Glutamatergic neuron (in vitro differentiated cells): ENCODE results near the gene ANKRD12. TPM values are rescaled to one million over a fixed set of nuclear protein-coding genes. Genes with fewer than 3 reads are reported as not detected.
"Not testable (repeated sequence)": the region's sequence is repeated elsewhere in the genome, so short reads cannot be mapped to it uniquely, and the experiment has no call there.

Source experiments
- DNase-seq: peaks from one replicate; pipeline ENCODE4 v3.0.0; 2022
- H3K27ac Mint-ChIP-seq: one replicate; pipeline ENCODE4 v1.8.0; 2020; ENCODE audit warnings: mild to moderate bottlenecking, mixed read lengths, inconsistent platforms; ENCODE audit not compliant: unreplicated experiment
- H3K27me3 Mint-ChIP-seq: one replicate; pipeline ENCODE4 v1.8.0; 2020; ENCODE audit warnings: mild to moderate bottlenecking, moderate library complexity, mixed read lengths, inconsistent platforms; ENCODE audit not compliant: unreplicated experiment
- H3K36me3 Mint-ChIP-seq: one replicate; pipeline ENCODE4 v1.8.0; 2020; ENCODE audit warnings: mild to moderate bottlenecking, mixed read lengths, inconsistent platforms; ENCODE audit not compliant: unreplicated experiment
- H3K4me1 Mint-ChIP-seq: one replicate; pipeline ENCODE4 v1.8.0; 2020; ENCODE audit warnings: mild to moderate bottlenecking, low read depth, mixed read lengths, inconsistent platforms; ENCODE audit not compliant: unreplicated experiment
- H3K4me3 Mint-ChIP-seq: one replicate; pipeline ENCODE4 v1.8.0; 2020; ENCODE audit warnings: mild to moderate bottlenecking, mixed read lengths, inconsistent platforms; ENCODE audit not compliant: unreplicated experiment
- H3K9me3 Mint-ChIP-seq: one replicate; pipeline ENCODE4 v1.8.0; 2020; ENCODE audit warnings: mild to moderate bottlenecking, moderate library complexity, mixed read lengths, inconsistent platforms; ENCODE audit not compliant: unreplicated experiment
- long read RNA-seq: library from polyadenylated mRNA; unstranded; transcript quantifications from one replicate; pipeline ENCODE4 v2.0.0, GENCODE V29; 2020; ENCODE audit not compliant: unreplicated experiment
- total RNA-seq: library from RNA; stranded (reverse); fragmentation: NEBNext Ultra II Directional; extraction: Animal tissue kit (Norgen Biotek cat#: 25700); gene quantifications from one replicate; pipeline ENCODE4 v1.2.1, GENCODE V29; 2021; ENCODE audit not compliant: unreplicated experiment
- TF ChIP-seq, protein P1 (sequence below): fragments of 200-600 bp; sonication (generic); IDR thresholded peaks from one replicate; pipeline ENCODE4 v1.5.0; 2021; ENCODE audit not compliant: partially characterized antibody, unreplicated experiment

Gene ANKRD12
- 41.6 TPM for total RNA-seq
- long read RNA-seq, partial matches to known transcripts, result 28 of 44 reads
- long read RNA-seq, other reads (novel, unspliced or antisense), result 16 of 44 reads

DNA sequence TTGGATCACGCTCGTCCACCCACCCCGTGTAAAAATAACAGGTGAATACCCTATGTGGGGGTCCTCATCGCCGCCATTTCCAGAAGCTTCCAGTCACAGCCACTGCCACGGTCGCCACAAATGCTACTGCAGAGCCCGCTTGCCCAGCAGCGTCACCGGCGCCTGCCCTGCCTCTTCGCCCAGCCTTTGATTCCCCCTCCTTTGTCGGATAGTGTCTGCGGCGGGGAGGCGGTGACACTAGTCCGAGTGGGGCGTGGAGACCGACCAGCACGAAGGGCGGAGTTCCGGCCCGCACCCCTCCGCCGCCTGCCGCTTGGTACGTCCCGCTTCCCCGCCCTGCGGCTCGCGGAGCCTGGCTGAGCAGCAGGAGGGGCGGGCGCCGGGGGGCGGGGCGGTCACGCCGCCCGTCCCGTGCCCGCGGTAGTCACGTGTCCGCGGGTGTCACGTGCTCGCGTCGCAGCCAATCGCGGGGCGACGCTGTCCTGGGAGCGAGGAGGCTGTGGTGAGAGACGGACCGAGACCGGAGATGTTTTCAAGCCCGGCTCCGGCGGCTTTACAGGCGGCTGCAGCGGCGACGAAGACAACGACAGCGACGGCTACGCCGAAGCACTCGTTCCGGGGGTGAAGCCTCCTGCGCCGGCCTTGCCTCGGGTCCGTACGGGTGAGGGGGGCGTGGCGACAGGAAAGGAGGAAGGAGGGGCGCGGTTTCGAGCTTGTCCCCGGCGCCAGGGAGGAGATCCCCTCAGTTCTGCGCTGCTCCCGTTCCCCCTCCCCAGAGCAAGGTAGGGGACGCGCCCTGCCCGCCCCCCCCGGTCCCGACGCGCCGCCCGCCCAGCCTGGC is at the start of gene ANKRD12:
Gene ANKRD12, plus strand, starts transcription at position 467 of the 841 bp plus-strand sequence. CDS start 45,652 bp downstream, outside the sequence.
- Mint-ChIP-seq H3K4me3 (peak within 1 kb of the TSS; percentile 94), H3K27me3 (peaks cover 3% of the 10 kb centered on the region), H3K27ac (peak within 1 kb of the TSS; percentile 91), H3K36me3 (no peaks in the 10 kb centered on the region), H3K4me1 (peaks cover 29% of the 10 kb centered on the region), H3K9me3 (peaks cover 12% of the 10 kb centered on the region)
- TF ChIP-seq, protein P1, sequence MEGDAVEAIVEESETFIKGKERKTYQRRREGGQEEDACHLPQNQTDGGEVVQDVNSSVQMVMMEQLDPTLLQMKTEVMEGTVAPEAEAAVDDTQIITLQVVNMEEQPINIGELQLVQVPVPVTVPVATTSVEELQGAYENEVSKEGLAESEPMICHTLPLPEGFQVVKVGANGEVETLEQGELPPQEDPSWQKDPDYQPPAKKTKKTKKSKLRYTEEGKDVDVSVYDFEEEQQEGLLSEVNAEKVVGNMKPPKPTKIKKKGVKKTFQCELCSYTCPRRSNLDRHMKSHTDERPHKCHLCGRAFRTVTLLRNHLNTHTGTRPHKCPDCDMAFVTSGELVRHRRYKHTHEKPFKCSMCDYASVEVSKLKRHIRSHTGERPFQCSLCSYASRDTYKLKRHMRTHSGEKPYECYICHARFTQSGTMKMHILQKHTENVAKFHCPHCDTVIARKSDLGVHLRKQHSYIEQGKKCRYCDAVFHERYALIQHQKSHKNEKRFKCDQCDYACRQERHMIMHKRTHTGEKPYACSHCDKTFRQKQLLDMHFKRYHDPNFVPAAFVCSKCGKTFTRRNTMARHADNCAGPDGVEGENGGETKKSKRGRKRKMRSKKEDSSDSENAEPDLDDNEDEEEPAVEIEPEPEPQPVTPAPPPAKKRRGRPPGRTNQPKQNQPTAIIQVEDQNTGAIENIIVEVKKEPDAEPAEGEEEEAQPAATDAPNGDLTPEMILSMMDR, result no peak
- DNase-seq, result peak; percentile 98

DNA sequence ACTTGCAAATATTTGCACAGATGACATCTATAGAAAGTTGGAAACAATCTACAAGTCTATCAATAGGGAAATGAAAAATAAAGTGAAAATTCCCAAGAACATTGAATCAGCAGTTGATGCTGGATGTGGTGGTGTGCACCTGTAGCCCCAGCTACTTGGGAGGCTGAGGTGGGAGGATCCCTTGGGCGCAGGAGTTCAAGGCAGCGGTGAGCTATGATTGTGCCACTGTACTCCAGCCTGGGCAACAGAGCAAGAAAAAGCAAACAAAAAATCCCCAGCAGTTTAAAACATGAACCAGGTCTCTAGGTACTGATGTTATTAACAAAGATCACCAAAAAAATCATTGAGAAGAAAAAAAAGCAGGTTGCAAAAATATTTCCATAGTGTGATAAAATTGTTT is 49.4 kb upstream of the ANKRD12 start:
- no peak for DNase-seq
- H3K4me3 Mint-ChIP-seq, result no peak overlapping the region
- no peaks in the 10 kb centered on the region for H3K36me3 Mint-ChIP-seq
- peaks cover 2% of the 10 kb centered on the region for H3K27me3 Mint-ChIP-seq
- no peaks in the 10 kb centered on the region for H3K9me3 Mint-ChIP-seq
- H3K27ac Mint-ChIP-seq, result no peak overlapping the region
- H3K4me1 Mint-ChIP-seq, result no peaks in the 10 kb centered on the region
- TF ChIP-seq, protein P1, result no peak

DNA sequence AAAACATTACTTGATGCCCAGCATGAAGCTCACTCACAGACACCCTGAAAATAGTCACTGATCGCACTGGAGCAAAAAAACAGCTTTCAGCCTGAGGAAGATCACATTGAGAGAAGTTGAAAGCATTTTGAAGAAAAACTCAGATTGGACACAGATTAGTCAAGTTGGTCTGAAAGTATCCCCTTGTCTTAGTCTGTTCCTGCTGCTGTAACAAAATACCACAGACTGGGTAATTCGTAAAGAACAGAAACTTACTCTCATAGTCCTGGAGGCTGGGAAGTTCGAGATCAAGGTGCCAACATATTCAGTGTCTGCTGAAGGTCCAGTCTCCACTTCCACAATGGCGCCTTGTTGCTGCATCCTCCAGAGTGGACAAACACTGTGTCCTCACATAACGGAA is 48.3 kb upstream of the ANKRD12 start:
- no peaks in the 10 kb centered on the region for H3K27me3 Mint-ChIP-seq
- no peaks in the 10 kb centered on the region for H3K36me3 Mint-ChIP-seq
- H3K4me1 Mint-ChIP-seq, result no peaks in the 10 kb centered on the region
- DNase-seq, result no peak
- no peak overlapping the region for H3K4me3 Mint-ChIP-seq
- no peak overlapping the region for H3K27ac Mint-ChIP-seq
- H3K9me3 Mint-ChIP-seq, result no peaks in the 10 kb centered on the region
- TF ChIP-seq, protein P1, result no peak

DNA sequence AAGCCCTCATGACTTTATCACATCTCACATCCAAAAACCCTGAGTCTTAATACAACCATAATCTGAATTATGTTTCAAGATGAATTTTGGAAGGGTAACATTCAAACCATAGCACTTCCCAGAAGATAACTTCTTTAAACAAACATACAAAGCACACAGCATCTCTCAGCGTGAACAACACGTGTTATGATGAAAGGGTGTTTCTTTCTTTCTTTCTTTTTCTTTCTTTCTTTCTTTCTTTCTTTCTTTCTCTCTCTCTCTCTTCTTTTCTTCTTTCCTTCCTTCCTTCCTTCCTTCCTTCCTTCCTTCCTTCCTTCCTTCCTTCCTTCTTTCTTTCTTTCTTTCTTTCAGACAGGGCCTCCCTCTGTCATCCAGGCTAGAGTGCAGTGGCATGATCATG is 47.9 kb upstream of the ANKRD12 start:
- not testable (repeated sequence) for H3K36me3 Mint-ChIP-seq, H3K4me1 Mint-ChIP-seq, H3K27me3 Mint-ChIP-seq, DNase-seq, H3K9me3 Mint-ChIP-seq, H3K27ac Mint-ChIP-seq, H3K4me3 Mint-ChIP-seq

DNA sequence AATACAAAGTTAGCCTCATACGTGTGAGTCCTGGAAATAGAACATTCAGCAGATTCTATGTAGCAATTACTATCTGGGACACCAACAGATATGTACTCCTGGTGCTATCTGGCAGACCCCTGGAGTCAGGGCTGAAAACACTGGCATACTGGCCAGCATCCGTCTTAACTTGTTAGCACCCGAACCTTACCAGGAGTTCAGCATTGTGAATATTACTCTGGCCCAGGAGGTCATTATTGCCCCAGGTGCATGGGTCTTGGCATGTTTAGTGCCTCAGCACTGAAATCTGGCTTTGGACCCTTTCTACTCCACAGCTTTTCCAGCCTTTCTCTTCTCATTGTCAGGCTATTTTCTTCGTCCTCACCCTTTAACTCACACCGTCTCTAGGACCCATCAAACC is 46.0 kb upstream of the ANKRD12 start:
- no peak for DNase-seq
- no peak overlapping the region for H3K27ac Mint-ChIP-seq
- H3K4me3 Mint-ChIP-seq, result no peak overlapping the region
- peaks cover 1% of the 10 kb centered on the region for H3K27me3 Mint-ChIP-seq
- TF ChIP-seq, protein P1, result no peak
- no peaks in the 10 kb centered on the region for H3K9me3 Mint-ChIP-seq
- H3K36me3 Mint-ChIP-seq, result no peaks in the 10 kb centered on the region
- no peaks in the 10 kb centered on the region for H3K4me1 Mint-ChIP-seq
